Sciatic nerve (tissue), 2 donors: Measurements from ENCODE around the gene SLC12A8. TPM values are rescaled to one million over a fixed set of nuclear protein-coding genes. Genes with fewer than 3 reads are reported as not detected.

Experiments
- ATAC-seq: fragments of 200-7000 bp; cut with Tn5 transposase; one replicate; pipeline ENCODE4 v1.9.1; 2020; ENCODE audit warnings: mild to moderate bottlenecking, moderate library complexity
- DNase-seq: peaks from one replicate; pipeline ENCODE4 v3.0.0-alpha.2; 2020; ENCODE audit warnings: low spot score
- intact Hi-C: fragments of 100-400 bp; cut with DNase I; formaldehyde crosslinking; loops from one replicate; pipeline ENCODE4 v1.14.2; 2022
- total RNA-seq: library from RNA; stranded (reverse); fragmentation: NEBNext Ultra II Directional; extraction: Animal tissue kit (Norgen Biotek cat#: 25700); gene quantifications from one replicate; pipeline ENCODE4 v1.2.1, GENCODE V29; 2021
- donor health status: DM: no; HTN: no; CAD: no.
- donor health status: DM: no; HTN: no; CAD: no.

Gene SLC12A8
- total RNA-seq, 1 donor from 2014 or later: 2.5 TPM

GRCh38 chr3:125165189-125165947, 47.2 kb downstream of the SLC12A8 start:
- intact Hi-C loops: no loop called here

GRCh38 chr3:125163739-125164601, 48.6 kb downstream of the SLC12A8 start:
- DNase-seq: no peak

More at GRCh38 chr3:125165189-125165947, 47.2 kb downstream of the SLC12A8 start:
- DNase-seq (no peak), ATAC-seq (peak; percentile 88)

GRCh38 chr3:125161607-125162219, 50.8 kb downstream of the SLC12A8 start:
- ATAC-seq: peak; percentile 76
- intact Hi-C loops: no loop called here
- no peak for DNase-seq

More at GRCh38 chr3:125163739-125164601, 48.6 kb downstream of the SLC12A8 start:
- peak; percentile 60 for ATAC-seq
- intact Hi-C loops: no loop called here

- ATAC-seq: no peak
- DNase-seq: no peak
- intact Hi-C loops: no loop called here
These were observed 51.8 kb downstream of the SLC12A8 start for GRCh38 chr3:125160606-125161371.

GRCh38 chr3:125157183-125157582, 55.4 kb downstream of the SLC12A8 start:
- ATAC-seq: no peak
- intact Hi-C loops: no loop called here
- no peak for DNase-seq

GRCh38 chr3:125156456-125156855, 56.1 kb downstream of the SLC12A8 start:
- DNase-seq: no peak
- intact Hi-C loops: no loop called here
- no peak for ATAC-seq

GRCh38 chr3:125154800-125155269, 57.7 kb downstream of the SLC12A8 start:
- ATAC-seq (no peak), DNase-seq (no peak)
- intact Hi-C loops: no loop called here

GRCh38 chr3:125154110-125154509, 58.4 kb downstream of the SLC12A8 start:
- DNase-seq (no peak), ATAC-seq (no peak)
- intact Hi-C loops: no loop called here

GRCh38 chr3:125152951-125153350, 59.6 kb downstream of the SLC12A8 start:
- DNase-seq: no peak
- no peak for ATAC-seq
- intact Hi-C loops: no loop called here

GRCh38 chr3:125151916-125152315, 60.6 kb downstream of the SLC12A8 start:
- DNase-seq (no peak), ATAC-seq (peak; percentile 73)

GRCh38 chr3:125151442-125151817, 61.1 kb downstream of the SLC12A8 start:
- intact Hi-C loops: no loop called here

More at GRCh38 chr3:125151916-125152315, 60.6 kb downstream of the SLC12A8 start:
- intact Hi-C loops: no loop called here

GRCh38 chr3:125150525-125151441, 61.8 kb downstream of the SLC12A8 start:
- intact Hi-C loops: no loop called here
- DNase-seq (no peak), ATAC-seq (peak; percentile 45)

More at GRCh38 chr3:125151442-125151817, 61.1 kb downstream of the SLC12A8 start:
- DNase-seq: no peak
- ATAC-seq: peak; percentile 70

GRCh38 chr3:125149462-125149861, 63.1 kb downstream of the SLC12A8 start:
- no peak for ATAC-seq
- no peak for DNase-seq
- intact Hi-C loops: no loop called here

- intact Hi-C loops: no loop called here
- DNase-seq (no peak), ATAC-seq (peak; percentile 31)
These were observed 63.7 kb downstream of the SLC12A8 start for GRCh38 chr3:125148836-125149235.

GRCh38 chr3:125148016-125148812, 64.3 kb downstream of the SLC12A8 start:
- ATAC-seq (no peak), DNase-seq (no peak)
- intact Hi-C loops: no loop called here

- ATAC-seq (no peak), DNase-seq (no peak)
- intact Hi-C loops: no loop called here
These were observed 65.1 kb downstream of the SLC12A8 start for GRCh38 chr3:125147491-125147820.
